WERI-Rb-1 (cell line): Measurements from ENCODE around the gene DOK6.

Experiments used
- DNase-seq: peaks from one replicate; pipeline ENCODE4 v3.0.0-alpha.2; 2020
- H3K27ac ChIP-seq: fragments of 250-450 bp; sonication (Bioruptor Pico); 2 replicates; pipeline ENCODE4 v1.5.1; 2020; ENCODE audit warnings: mild to moderate bottlenecking, moderate library complexity
- H3K27me3 ChIP-seq: fragments of 250-450 bp; sonication (Bioruptor Pico); 2 replicates; pipeline ENCODE4 v1.5.1; 2021; ENCODE audit warnings: mild to moderate bottlenecking, low read depth, moderate library complexity; ENCODE audit not compliant: insufficient read depth, severe bottlenecking
- H3K36me3 ChIP-seq: fragments of 250-450 bp; sonication (Bioruptor Pico); 2 replicates; pipeline ENCODE4 v1.5.1; 2020; ENCODE audit warnings: mild to moderate bottlenecking, moderate library complexity
- H3K4me3 ChIP-seq: 2 replicates; pipeline ENCODE4 v1.5.1; 2011; ENCODE audit warnings: low read depth, mild to moderate bottlenecking, control low read depth, low read length
- H3K9me3 ChIP-seq: fragments of 250-450 bp; sonication (Bioruptor Pico); 2 replicates; pipeline ENCODE4 v1.5.1; 2021; ENCODE audit warnings: mild to moderate bottlenecking, moderate library complexity; ENCODE audit not compliant: severe bottlenecking
- TF ChIP-seq, protein P1 (sequence below): IDR thresholded peaks from 2 replicates; pipeline ENCODE4 v1.5.1; 2011; ENCODE audit warnings: low read depth, mild to moderate bottlenecking, control low read depth, inconsistent platforms, low read length

The DOK6 gene

DNA sequence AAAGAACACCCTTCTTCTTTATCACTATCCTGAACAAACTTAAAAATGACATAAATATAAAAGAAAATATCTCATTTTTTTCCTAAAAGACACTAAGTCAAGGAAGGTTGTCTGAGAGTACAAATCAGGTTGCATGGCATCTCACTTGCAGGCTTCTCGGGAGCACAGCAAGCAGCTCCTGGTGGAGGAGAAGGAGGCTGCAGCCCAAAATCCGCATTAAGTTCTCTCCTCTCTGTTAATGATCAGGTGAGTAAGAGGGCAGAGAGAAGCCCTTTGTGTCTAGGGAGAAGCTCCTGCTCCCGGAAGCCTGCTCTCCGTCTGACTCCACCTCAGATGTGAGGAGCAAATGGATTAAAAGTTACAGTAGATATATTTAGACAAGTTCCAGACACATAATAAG is 35.0 kb upstream of the DOK6 start:
- Histone ChIP-seq H3K27ac (no peak overlapping the region), H3K9me3 (no peaks in the 10 kb centered on the region), H3K27me3 (no peaks in the 10 kb centered on the region), H3K4me3 (no peak overlapping the region), H3K36me3 (no peaks in the 10 kb centered on the region)
- TF ChIP-seq, protein P1, sequence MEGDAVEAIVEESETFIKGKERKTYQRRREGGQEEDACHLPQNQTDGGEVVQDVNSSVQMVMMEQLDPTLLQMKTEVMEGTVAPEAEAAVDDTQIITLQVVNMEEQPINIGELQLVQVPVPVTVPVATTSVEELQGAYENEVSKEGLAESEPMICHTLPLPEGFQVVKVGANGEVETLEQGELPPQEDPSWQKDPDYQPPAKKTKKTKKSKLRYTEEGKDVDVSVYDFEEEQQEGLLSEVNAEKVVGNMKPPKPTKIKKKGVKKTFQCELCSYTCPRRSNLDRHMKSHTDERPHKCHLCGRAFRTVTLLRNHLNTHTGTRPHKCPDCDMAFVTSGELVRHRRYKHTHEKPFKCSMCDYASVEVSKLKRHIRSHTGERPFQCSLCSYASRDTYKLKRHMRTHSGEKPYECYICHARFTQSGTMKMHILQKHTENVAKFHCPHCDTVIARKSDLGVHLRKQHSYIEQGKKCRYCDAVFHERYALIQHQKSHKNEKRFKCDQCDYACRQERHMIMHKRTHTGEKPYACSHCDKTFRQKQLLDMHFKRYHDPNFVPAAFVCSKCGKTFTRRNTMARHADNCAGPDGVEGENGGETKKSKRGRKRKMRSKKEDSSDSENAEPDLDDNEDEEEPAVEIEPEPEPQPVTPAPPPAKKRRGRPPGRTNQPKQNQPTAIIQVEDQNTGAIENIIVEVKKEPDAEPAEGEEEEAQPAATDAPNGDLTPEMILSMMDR = no peak
- no peak for DNase-seq

DNA sequence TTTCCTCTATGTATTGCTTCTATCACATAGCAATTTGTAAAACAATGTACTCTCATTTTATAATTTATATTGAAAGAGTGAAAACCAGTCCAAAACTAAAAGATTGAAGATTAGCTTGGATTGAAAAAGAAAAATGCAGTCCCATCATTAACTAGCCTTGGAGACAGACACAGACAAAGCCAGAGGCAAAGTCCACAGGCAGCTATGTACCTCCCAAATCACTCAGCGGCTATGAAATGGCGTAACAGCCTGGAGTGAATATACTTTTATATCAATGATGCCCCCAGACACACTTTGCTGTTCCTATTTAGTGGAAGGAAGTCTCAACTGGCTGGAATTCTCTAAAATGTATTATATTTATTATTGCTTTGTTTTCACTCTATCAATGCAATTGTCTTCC is 33.6 kb upstream of the DOK6 start:
- Histone ChIP-seq H3K27me3 (no peaks in the 10 kb centered on the region), H3K4me3 (no peak overlapping the region), H3K36me3 (no peaks in the 10 kb centered on the region), H3K27ac (no peak overlapping the region), H3K9me3 (no peaks in the 10 kb centered on the region)
- TF ChIP-seq, protein P1 = no peak
- DNase-seq = no peak

DNA sequence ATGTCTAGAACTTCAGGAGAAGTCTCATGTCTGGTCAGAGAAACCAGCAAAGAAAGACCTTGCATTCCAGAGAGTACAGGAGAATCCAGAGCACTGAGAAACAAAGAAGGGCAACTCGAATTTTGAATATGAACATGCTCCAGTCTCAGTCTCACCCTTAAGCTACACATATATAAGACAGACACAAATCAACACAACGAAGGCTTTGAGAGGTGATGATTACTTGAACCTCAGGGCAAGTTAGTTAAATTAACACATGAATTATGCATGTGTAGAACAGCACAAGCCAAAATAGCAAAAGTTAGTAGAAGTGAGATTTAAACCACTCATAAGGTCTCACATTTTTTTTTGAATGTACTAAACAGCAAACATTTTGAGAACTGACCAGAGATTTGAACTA is 29.0 kb upstream of the DOK6 start:
- no peak overlapping the region for H3K27ac ChIP-seq
- no peaks in the 10 kb centered on the region for H3K36me3 ChIP-seq
- no peak for DNase-seq
- H3K27me3 ChIP-seq = no peaks in the 10 kb centered on the region
- no peak overlapping the region for H3K4me3 ChIP-seq
- TF ChIP-seq, protein P1 = no peak
- H3K9me3 ChIP-seq = no peaks in the 10 kb centered on the region

DNA sequence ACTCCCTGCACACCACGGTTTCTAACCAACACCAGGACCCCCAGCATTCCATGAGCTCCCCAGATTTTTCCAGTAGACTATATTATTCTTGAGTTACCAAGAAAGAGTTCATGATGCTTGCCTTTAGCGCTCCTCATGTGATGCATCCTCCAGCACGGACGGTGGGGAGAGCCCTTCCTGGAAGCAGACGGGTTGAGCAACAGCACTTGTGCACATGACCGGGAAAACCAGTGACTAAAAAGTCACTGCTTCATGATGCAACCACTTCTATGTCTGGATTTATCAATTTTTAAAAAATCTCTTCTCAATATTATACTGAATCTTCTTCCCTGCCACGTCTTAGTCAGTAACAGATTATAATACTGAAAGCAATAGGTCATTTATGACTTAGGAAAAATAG is 20.4 kb upstream of the DOK6 start:
- Histone ChIP-seq H3K4me3 (no peak overlapping the region), H3K9me3 (no peaks in the 10 kb centered on the region), H3K27ac (no peak overlapping the region), H3K36me3 (no peaks in the 10 kb centered on the region), H3K27me3 (no peaks in the 10 kb centered on the region)
- TF ChIP-seq, protein P1 = no peak
- DNase-seq = no peak

DNA sequence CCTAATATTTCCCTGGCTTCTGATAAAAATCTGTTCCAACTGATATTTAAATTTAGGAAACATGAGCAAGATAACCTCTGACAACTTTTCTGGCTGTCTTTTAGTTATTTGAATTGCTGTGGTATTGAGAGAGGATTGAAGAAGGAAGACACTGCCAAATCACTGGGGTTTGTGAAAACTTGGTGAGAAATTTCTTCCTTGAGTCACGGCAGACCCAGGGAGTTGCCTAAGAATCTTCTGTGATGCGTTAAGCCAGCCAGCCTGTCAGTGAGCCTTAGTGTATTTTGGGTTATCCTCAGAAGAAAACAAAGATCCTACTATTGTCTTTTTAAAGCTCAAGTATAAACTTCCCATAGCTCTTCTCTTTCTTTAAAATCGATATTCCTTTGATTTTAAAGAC is 17.5 kb upstream of the DOK6 start:
- no peak for DNase-seq
- Histone ChIP-seq H3K9me3 (no peaks in the 10 kb centered on the region), H3K36me3 (no peaks in the 10 kb centered on the region), H3K27me3 (no peaks in the 10 kb centered on the region), H3K4me3 (no peak overlapping the region), H3K27ac (no peak overlapping the region)
- TF ChIP-seq, protein P1 = no peak

DNA sequence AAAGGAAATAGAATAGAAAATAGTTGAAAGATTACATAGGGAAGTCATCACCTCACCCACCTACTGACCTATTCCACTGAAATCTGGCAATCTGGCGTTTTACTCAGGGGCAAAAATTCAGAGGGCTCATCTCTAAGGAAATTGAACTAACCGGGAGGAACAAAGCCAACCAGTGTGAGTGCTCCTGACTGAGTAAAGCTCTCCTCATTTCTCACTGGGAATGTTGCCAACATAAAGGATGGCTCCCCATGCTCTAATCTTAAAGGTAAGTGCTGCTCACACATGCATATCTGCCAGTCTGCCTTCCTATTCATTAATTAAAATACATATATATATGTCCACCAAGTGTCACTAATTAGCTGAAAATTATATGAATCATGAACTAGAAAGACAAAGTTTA is 13.5 kb upstream of the DOK6 start:
- Histone ChIP-seq H3K9me3 (no peaks in the 10 kb centered on the region), H3K27ac (no peak overlapping the region), H3K4me3 (no peak overlapping the region), H3K36me3 (no peaks in the 10 kb centered on the region), H3K27me3 (no peaks in the 10 kb centered on the region)
- TF ChIP-seq, protein P1 = no peak
- no peak for DNase-seq
